ENCODE results near the gene CTBP2. TPM values are rescaled to one million over a fixed set of nuclear protein-coding genes. Genes with fewer than 3 reads are reported as not detected.

The CTBP2 gene
- total RNA-seq, 3 donors from 2014 or later (not counting 1 experiment from before 2014, with no cell fraction given) = 120 to 179 (median 124) TPM

DNA sequence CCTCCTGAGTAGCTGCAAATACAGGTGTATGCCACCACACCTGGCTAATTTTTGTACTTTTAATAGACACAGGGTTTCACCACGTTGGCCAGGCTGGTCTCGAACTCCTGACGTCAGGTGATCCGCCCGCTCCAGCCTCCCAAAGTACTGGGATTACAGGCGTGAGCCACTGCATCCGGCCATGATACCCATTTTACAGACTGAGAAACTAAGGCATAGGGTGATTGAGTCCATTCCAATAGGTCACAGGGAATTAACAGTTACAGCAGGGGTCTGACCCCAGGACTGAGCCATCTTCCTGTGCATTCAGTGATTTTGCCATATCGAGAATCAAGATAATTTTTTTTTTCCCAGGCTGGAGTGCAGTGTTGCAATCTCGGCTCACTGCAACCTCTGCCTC, 12.3 kb upstream of the CTBP2 start:
- H3K9me3 Mint-ChIP-seq = no peaks in the 10 kb centered on the region
- DNase-seq = no peak
- H3K4me1 Mint-ChIP-seq = no peaks in the 10 kb centered on the region
- no peak for ATAC-seq
- Histone ChIP-seq H3K9me3 (ENCODE audit: control insufficient read depth, insufficient read depth, low read length) (no peaks in the 10 kb centered on the region), H3K27ac (ENCODE audit: low read length) (no peak overlapping the region), H3K27me3 (ENCODE audit: control insufficient read depth, insufficient read depth, low read length) (peaks cover 5% of the 10 kb centered on the region), H3K36me3 (ENCODE audit: control insufficient read depth, insufficient read depth, low read length) (no peaks in the 10 kb centered on the region), H3K4me1 (ENCODE audit: control insufficient read depth, insufficient read depth, low read length) (no peaks in the 10 kb centered on the region), H3K4me3 (ENCODE audit: low read length) (no peak overlapping the region)
- H3K27me3 Mint-ChIP-seq (ENCODE audit: low read depth in 2 of 2) = peaks cover 14 to 30% of the 10 kb centered on the region in 2 donors
- H3K36me3 Mint-ChIP-seq = no peaks in the 10 kb centered on the region
- H3K27ac Mint-ChIP-seq = no peak overlapping the region
- 90% methylated on average over 9 of the region's 9 CpGs for WGBS (ENCODE audit: insufficient coverage)
- intact Hi-C loops (cut with micrococcal nuclease) = no loop called here
- no peak overlapping the region for H3K4me3 Mint-ChIP-seq
- TF ChIP-seq, protein P1, sequence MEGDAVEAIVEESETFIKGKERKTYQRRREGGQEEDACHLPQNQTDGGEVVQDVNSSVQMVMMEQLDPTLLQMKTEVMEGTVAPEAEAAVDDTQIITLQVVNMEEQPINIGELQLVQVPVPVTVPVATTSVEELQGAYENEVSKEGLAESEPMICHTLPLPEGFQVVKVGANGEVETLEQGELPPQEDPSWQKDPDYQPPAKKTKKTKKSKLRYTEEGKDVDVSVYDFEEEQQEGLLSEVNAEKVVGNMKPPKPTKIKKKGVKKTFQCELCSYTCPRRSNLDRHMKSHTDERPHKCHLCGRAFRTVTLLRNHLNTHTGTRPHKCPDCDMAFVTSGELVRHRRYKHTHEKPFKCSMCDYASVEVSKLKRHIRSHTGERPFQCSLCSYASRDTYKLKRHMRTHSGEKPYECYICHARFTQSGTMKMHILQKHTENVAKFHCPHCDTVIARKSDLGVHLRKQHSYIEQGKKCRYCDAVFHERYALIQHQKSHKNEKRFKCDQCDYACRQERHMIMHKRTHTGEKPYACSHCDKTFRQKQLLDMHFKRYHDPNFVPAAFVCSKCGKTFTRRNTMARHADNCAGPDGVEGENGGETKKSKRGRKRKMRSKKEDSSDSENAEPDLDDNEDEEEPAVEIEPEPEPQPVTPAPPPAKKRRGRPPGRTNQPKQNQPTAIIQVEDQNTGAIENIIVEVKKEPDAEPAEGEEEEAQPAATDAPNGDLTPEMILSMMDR (IDR thresholded peaks at IDR 0.05) = no peak

GRCh38 chr10:125171402-125172306, 11.3 kb upstream of the CTBP2 start:
- H3K27ac Mint-ChIP-seq = no peak overlapping the region
- ATAC-seq (no peak), DNase-seq (no peak)
- Histone ChIP-seq H3K27ac (ENCODE audit: low read length) (no peak overlapping the region), H3K9me3 (ENCODE audit: control insufficient read depth, insufficient read depth, low read length) (no peaks in the 10 kb centered on the region), H3K4me1 (ENCODE audit: control insufficient read depth, insufficient read depth, low read length) (no peaks in the 10 kb centered on the region), H3K36me3 (ENCODE audit: control insufficient read depth, insufficient read depth, low read length) (no peaks in the 10 kb centered on the region), H3K27me3 (ENCODE audit: control insufficient read depth, insufficient read depth, low read length) (peaks cover 5% of the 10 kb centered on the region), H3K4me3 (ENCODE audit: low read length) (no peak overlapping the region)
- H3K36me3 Mint-ChIP-seq = no peaks in the 10 kb centered on the region
- TF ChIP-seq, protein P1 (IDR thresholded peaks at IDR 0.05) = no peak
- peaks cover 14 to 26% of the 10 kb centered on the region in 2 donors for H3K27me3 Mint-ChIP-seq (ENCODE audit: low read depth in 2 of 2)
- H3K9me3 Mint-ChIP-seq = no peaks in the 10 kb centered on the region
- H3K4me3 Mint-ChIP-seq = no peak overlapping the region
- no peaks in the 10 kb centered on the region for H3K4me1 Mint-ChIP-seq
- WGBS (ENCODE audit: insufficient coverage) = 95% methylated on average over 10 of the region's 12 CpGs
- intact Hi-C loops (cut with micrococcal nuclease) = no loop called here

DNA sequence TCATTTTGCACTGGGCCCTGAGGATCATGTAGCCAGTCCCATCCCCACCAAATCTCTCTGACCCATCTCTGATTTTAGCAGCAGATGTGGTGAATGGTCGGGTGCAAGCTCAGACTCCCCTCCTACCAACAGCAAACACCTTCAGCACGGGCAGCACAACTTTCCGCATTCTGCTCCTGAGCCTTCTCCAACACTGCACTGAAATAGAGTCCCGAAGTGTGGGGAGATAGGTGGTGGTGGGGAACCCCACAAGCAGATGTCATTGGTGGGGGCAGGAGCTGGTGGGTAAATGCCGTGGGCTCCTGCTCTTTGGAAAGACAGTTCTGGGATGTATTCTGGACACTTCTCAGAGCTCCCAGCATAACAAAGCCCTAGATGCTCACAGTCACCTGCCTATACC, 9.6 kb upstream of the CTBP2 start:
- ATAC-seq (no peak), DNase-seq (no peak)
- H3K4me1 Mint-ChIP-seq = no peaks in the 10 kb centered on the region
- no peaks in the 10 kb centered on the region for H3K36me3 Mint-ChIP-seq
- intact Hi-C loops (cut with micrococcal nuclease) = no loop called here
- no peaks in the 10 kb centered on the region for H3K9me3 Mint-ChIP-seq
- Histone ChIP-seq H3K27ac (ENCODE audit: low read length) (no peak overlapping the region), H3K4me1 (ENCODE audit: control insufficient read depth, insufficient read depth, low read length) (no peaks in the 10 kb centered on the region), H3K4me3 (ENCODE audit: low read length) (no peak overlapping the region), H3K27me3 (ENCODE audit: control insufficient read depth, insufficient read depth, low read length) (peaks cover 3% of the 10 kb centered on the region), H3K36me3 (ENCODE audit: control insufficient read depth, insufficient read depth, low read length) (no peaks in the 10 kb centered on the region), H3K9me3 (ENCODE audit: control insufficient read depth, insufficient read depth, low read length) (no peaks in the 10 kb centered on the region)
- TF ChIP-seq, protein P1 (IDR thresholded peaks at IDR 0.05) = no peak
- peaks cover 6 to 11% of the 10 kb centered on the region in 2 donors for H3K27me3 Mint-ChIP-seq (ENCODE audit: low read depth in 2 of 2)
- no peak overlapping the region for H3K4me3 Mint-ChIP-seq
- H3K27ac Mint-ChIP-seq = no peak overlapping the region
- 93% methylated on average over 5 of the region's 5 CpGs for WGBS (ENCODE audit: insufficient coverage)

Data from natural killer cell (primary cell).